ENCODE data around the gene PRODH.
"Not testable (repeated sequence)": the region's sequence is repeated elsewhere in the genome, so short reads cannot be mapped to it uniquely, and the experiment has no call there.

PRODH gene

GRCh38 chr22:18956121-18956895 lies 20.2 kb upstream of the PRODH start:
- CTCF ChIA-PET = interaction anchor here (0.6 kb wide), 1 partner anchor 199 kb away, joined by 3 read pairs; no protein-coding TSS in a partner anchor
- H3K27ac ChIP-seq; POLR2A ChIA-PET (ENCODE audit: low non-redundant PET); DNase-seq (ENCODE audit: low spot score): not testable (repeated sequence)

GRCh38 chr22:18955696-18956095 lies 19.6 kb upstream of the PRODH start:
- TF ChIP-seq CTCF (conservative IDR thresholded peaks at IDR 0.05; ENCODE audit: low read depth) = no peak
- ChIA-PET POLR2A (ENCODE audit: low non-redundant PET) (no interaction called here), CTCF (no interaction called here)
- no peak for DNase-seq (ENCODE audit: low spot score)
- no peak overlapping the region for H3K27ac ChIP-seq

DNA sequence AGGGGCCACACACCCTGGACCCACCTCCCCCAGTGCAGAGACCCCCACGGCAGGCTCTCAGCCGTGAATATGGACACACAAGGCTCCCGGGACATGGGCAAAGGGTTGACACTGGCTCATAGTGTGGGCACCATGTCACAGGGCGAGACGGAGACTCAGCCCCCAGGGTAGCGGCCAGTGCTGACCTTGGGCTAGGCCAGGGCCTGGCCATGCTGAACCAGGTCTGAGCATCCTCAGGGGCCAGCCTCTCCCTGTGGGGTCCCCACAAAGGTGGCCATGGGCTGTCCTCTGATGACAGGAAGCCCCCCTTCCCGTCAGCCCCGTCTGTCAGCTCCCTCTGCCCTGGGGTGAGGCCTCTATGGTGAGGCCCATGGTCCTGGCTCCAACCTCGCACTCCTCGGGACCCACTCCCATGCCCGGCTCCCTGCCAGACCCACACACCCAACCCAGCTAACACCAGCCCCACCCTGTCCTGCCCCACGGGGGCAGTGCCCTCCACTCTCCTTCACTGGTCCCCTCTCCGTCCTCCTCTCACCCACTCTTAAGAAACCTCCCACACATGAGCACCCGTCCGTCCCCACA lies 19.0 kb upstream of the PRODH start:
- H3K27ac ChIP-seq = no peak overlapping the region
- TF ChIP-seq CTCF (conservative IDR thresholded peaks at IDR 0.05; ENCODE audit: low read depth) = no peak
- ChIA-PET CTCF (no interaction called here), POLR2A (ENCODE audit: low non-redundant PET) (no interaction called here)
- no peak for DNase-seq (ENCODE audit: low spot score)

DNA sequence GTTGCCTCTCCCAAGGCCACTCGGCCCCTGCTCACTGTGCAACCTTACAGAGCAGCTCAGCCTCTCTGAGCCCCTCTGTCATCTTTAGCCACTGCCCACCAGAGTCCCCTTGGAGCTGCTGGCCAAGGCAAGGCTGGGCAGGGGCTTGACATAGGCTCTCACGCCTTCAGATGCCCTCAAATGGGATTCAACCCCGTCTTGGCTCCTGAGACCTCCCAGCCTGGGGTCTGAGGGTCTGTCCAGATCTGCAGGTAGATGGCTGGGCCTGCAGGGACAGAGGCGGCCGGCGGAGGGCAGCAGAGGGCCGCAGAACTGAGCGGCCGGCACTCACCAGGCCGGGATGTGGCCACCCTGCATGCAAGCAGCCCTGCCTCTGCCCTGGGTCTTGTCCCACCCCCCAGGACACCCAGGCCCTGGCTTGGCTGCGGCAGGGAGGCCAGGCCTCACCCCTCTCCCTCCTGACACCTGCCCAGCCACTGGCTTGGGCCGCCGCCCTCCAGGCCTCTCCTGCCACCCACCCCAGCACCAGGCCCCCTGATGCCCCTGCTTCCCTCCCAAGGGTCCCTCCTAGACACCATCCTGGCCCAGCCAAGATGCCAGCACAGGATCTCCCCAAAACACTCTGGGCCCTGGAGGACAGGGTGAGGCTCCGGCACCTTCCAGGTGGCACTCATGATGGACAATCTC lies 18.4 kb upstream of the PRODH start:
- H3K27ac ChIP-seq; POLR2A ChIA-PET (ENCODE audit: low non-redundant PET): not testable (repeated sequence)
- CTCF ChIA-PET = interaction anchor here (0.6 kb wide), 1 partner anchor 318 kb away, joined by 3 read pairs; no protein-coding TSS in a partner anchor
- peak; percentile 36 for DNase-seq (ENCODE audit: low spot score)
- peak; percentile 59 for TF ChIP-seq CTCF (conservative IDR thresholded peaks at IDR 0.05; ENCODE audit: low read depth)

DNA sequence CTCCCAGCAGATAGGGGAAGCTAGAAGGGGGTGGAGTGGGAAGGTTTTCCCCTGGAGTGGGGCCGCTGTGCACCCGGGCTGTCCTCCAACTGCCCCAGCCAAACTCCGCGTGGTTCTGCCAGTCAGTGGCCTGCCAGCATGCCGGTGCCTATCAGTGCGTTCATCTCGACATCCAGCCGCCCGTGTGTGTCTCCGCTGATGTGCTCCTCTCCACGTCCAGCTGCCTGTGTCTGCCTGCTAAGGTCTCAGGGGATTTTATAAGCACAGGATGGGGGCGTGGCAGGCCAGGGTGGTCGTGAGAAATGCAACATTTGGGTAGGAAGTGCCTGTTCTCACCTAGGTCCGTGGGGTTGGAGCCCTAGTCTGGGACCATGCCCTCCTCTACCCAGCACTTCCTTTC lies 17.0 kb upstream of the PRODH start:
- DNase-seq (ENCODE audit: low spot score); CTCF ChIA-PET; POLR2A ChIA-PET (ENCODE audit: low non-redundant PET); H3K27ac ChIP-seq: not testable (repeated sequence)

- ChIA-PET CTCF (no interaction called here), POLR2A (ENCODE audit: low non-redundant PET) (no interaction called here)
- no peak overlapping the region for H3K27ac ChIP-seq
- DNase-seq (ENCODE audit: low spot score) = no peak
- no peak for TF ChIP-seq CTCF (conservative IDR thresholded peaks at IDR 0.05; ENCODE audit: low read depth)
These were observed 15.9 kb upstream of the PRODH start for GRCh38 chr22:18952022-18952421.

- TF ChIP-seq CTCF (conservative IDR thresholded peaks at IDR 0.05; ENCODE audit: low read depth) = no peak
- no peak overlapping the region for H3K27ac ChIP-seq
- no peak for DNase-seq (ENCODE audit: low spot score)
- ChIA-PET POLR2A (ENCODE audit: low non-redundant PET) (no interaction called here), CTCF (no interaction called here)
These were observed 14.0 kb upstream of the PRODH start for GRCh38 chr22:18950141-18950540.
